ENCODE data around the gene GPR87.

GPR87 gene

GRCh38 chr3:151314137-151314536 is 2.5 kb downstream of the GPR87 start:
- Histone ChIP-seq H3K27me3 (ENCODE audit: insufficient read depth, poor library complexity, severe bottlenecking) (no peaks in the 10 kb centered on the region), H3K27ac (replicated peaks) (no peak overlapping the region), H3K4me3 (replicated peaks; ENCODE audit: insufficient read depth, low read length) (no peak overlapping the region)
- TF ChIP-seq GABPA (IDR thresholded peaks at IDR 0.05; ENCODE audit: low read depth), result no peak
- TF ChIP-seq REST (IDR thresholded peaks at IDR 0.05; ENCODE audit: insufficient replicate concordance, low read depth), result no peak
- no peak for TF ChIP-seq CTCF (IDR thresholded peaks at IDR 0.05; ENCODE audit: insufficient read depth, low read length)
- no peak for TF ChIP-seq POLR2AphosphoS5 (IDR thresholded peaks at IDR 0.05; ENCODE audit: low read depth)
- no peak for TF ChIP-seq SPI1 (IDR thresholded peaks at IDR 0.05; ENCODE audit: borderline replicate concordance, low read depth)
- DNase-seq (ENCODE audit: low read depth in 1 of 2, low spot score in 1 of 2), result no peak

- H3K4me3 ChIP-seq (replicated peaks; ENCODE audit: insufficient read depth, low read length), result no peak overlapping the region
- H3K27ac ChIP-seq (replicated peaks), result no peak overlapping the region
- DNase-seq (ENCODE audit: low read depth in 1 of 2, low spot score in 1 of 2), result no peak
- TF ChIP-seq CTCF (IDR thresholded peaks at IDR 0.05; ENCODE audit: insufficient read depth, low read length) (no peak), GABPA (IDR thresholded peaks at IDR 0.05; ENCODE audit: low read depth) (no peak), REST (IDR thresholded peaks at IDR 0.05; ENCODE audit: insufficient replicate concordance, low read depth) (no peak), SPI1 (IDR thresholded peaks at IDR 0.05; ENCODE audit: borderline replicate concordance, low read depth) (no peak), POLR2AphosphoS5 (IDR thresholded peaks at IDR 0.05; ENCODE audit: low read depth) (no peak)
- H3K27me3 ChIP-seq (ENCODE audit: insufficient read depth, poor library complexity, severe bottlenecking), result no peaks in the 10 kb centered on the region
Observed at GRCh38 chr3:151312972-151313371, 3.6 kb downstream of the GPR87 start.

GRCh38 chr3:151309566-151309965 is 7.1 kb downstream of the GPR87 start:
- H3K27ac ChIP-seq (replicated peaks), result no peak overlapping the region
- no peaks in the 10 kb centered on the region for H3K27me3 ChIP-seq (ENCODE audit: insufficient read depth, poor library complexity, severe bottlenecking)
- H3K4me3 ChIP-seq (replicated peaks; ENCODE audit: insufficient read depth, low read length), result no peak overlapping the region
- TF ChIP-seq GABPA (IDR thresholded peaks at IDR 0.05; ENCODE audit: low read depth), result no peak
- TF ChIP-seq POLR2AphosphoS5 (IDR thresholded peaks at IDR 0.05; ENCODE audit: low read depth), result no peak
- TF ChIP-seq REST (IDR thresholded peaks at IDR 0.05; ENCODE audit: insufficient replicate concordance, low read depth), result no peak
- TF ChIP-seq CTCF (IDR thresholded peaks at IDR 0.05; ENCODE audit: insufficient read depth, low read length), result no peak
- no peak for DNase-seq (ENCODE audit: low read depth in 1 of 2, low spot score in 1 of 2)

All from HL-60 (cell line).